Neuronal stem cell (in vitro differentiated cells): Measurements from ENCODE around the gene CHRNA1.

ENCODE experiments used
- DNase-seq: peaks from one replicate; pipeline ENCODE4 v3.0.0-alpha.2; 2013; ENCODE audit warnings: low spot score
- H2AFZ ChIP-seq: one replicate; pipeline ENCODE4 v1.6.1; 2013; ENCODE audit warnings: mild to moderate bottlenecking, low read length, inconsistent platforms
- H2AK5ac ChIP-seq: 2 replicates; pipeline ENCODE4 v1.6.1; 2013; ENCODE audit warnings: low read depth, mild to moderate bottlenecking, inconsistent platforms, low read length, moderate library complexity, mixed read lengths
- H2BK120ac ChIP-seq: 2 replicates; pipeline ENCODE4 v1.6.1; 2013; ENCODE audit warnings: low read depth, mild to moderate bottlenecking, inconsistent platforms, low read length, moderate library complexity, mixed read lengths
- H2BK12ac ChIP-seq: one replicate; pipeline ENCODE4 v1.6.1; 2013; ENCODE audit warnings: low read length, inconsistent platforms
- H2BK15ac ChIP-seq: 2 replicates; pipeline ENCODE4 v1.6.1; 2013; ENCODE audit warnings: mild to moderate bottlenecking, low read length, inconsistent platforms, mixed read lengths
- H2BK5ac ChIP-seq: one replicate; pipeline ENCODE4 v1.6.1; 2013; ENCODE audit warnings: inconsistent platforms, mild to moderate bottlenecking, low read length, moderate library complexity
- H3K14ac ChIP-seq: one replicate; pipeline ENCODE4 v1.6.1; 2013; ENCODE audit warnings: low read length, inconsistent platforms
- H3K18ac ChIP-seq: 2 replicates; pipeline ENCODE4 v1.6.1; 2013; ENCODE audit warnings: low read length, inconsistent platforms
- H3K23ac ChIP-seq: 2 replicates; pipeline ENCODE4 v1.6.1; 2013; ENCODE audit warnings: low read depth, mild to moderate bottlenecking, mixed read lengths, low read length, inconsistent platforms; ENCODE audit not compliant: poor library complexity
- H3K27ac ChIP-seq: replicated peaks from 3 replicates; pipeline ENCODE4 v1.5.1; 2013; ENCODE audit warnings: low read length, inconsistent platforms
- H3K27me3 ChIP-seq, 3 experiments: 2 replicates each; pipeline ENCODE4 v1.6.1; 2013; ENCODE audit warnings: low read length in 3 of 3, mild to moderate bottlenecking in 2 of 3, inconsistent platforms in 1 of 3, low read depth in 1 of 3, mixed read lengths in 1 of 3, moderate library complexity in 1 of 3; ENCODE audit not compliant: control insufficient read depth in 3 of 3, insufficient read depth in 3 of 3
- H3K36me3 ChIP-seq, 2 donors: replicated peaks in 1 of 2; 2 replicates each; pipeline ENCODE4 v1.6.1; 2013; ENCODE audit warnings: low read length in 2 of 2; ENCODE audit not compliant: control insufficient read depth in 2 of 2, insufficient read depth in 2 of 2
- H3K4ac ChIP-seq: 2 replicates; pipeline ENCODE4 v1.6.1; 2013; ENCODE audit warnings: inconsistent platforms, mild to moderate bottlenecking, low read length, moderate library complexity
- H3K4me1 ChIP-seq, 2 donors: 1 replicate in 1 of 2; 2 replicates in 1 of 2; pipeline ENCODE4 v1.6.1; 2013; ENCODE audit warnings: low read length in 2 of 2, low read depth in 1 of 2; ENCODE audit not compliant: control insufficient read depth in 2 of 2, insufficient read depth in 1 of 2
- H3K4me2 ChIP-seq: one replicate; pipeline ENCODE4 v1.6.1; 2013; ENCODE audit warnings: mild to moderate bottlenecking, low read length, inconsistent platforms; ENCODE audit not compliant: insufficient read depth, poor library complexity, severe bottlenecking
- H3K4me3 ChIP-seq, 2 donors: 2 replicates each; pipeline ENCODE4 v1.5.1; 2013; ENCODE audit warnings: low read length in 2 of 2, mild to moderate bottlenecking in 2 of 2, inconsistent platforms in 1 of 2, moderate library complexity in 1 of 2
- H3K79me1 ChIP-seq: one replicate; pipeline ENCODE4 v1.6.1; 2013; ENCODE audit warnings: low read depth, mild to moderate bottlenecking, inconsistent platforms, low read length, moderate library complexity
- H3K9ac ChIP-seq: one replicate; pipeline ENCODE4 v1.6.1; 2013; ENCODE audit warnings: mild to moderate bottlenecking, low read depth, low read length, inconsistent platforms; ENCODE audit not compliant: poor library complexity
- H3K9me3 ChIP-seq, 2 donors: replicated peaks in 1 of 2; 2 replicates each; pipeline versions ENCODE3 to v1.6.1; 2013; ENCODE audit warnings: low read length in 2 of 2, mild to moderate bottlenecking in 2 of 2, inconsistent platforms in 1 of 2, low read depth in 1 of 2, mixed read lengths in 1 of 2, moderate library complexity in 1 of 2; ENCODE audit not compliant: control insufficient read depth in 2 of 2, insufficient read depth in 1 of 2
- H4K8ac ChIP-seq: one replicate; pipeline ENCODE4 v1.6.1; 2013; ENCODE audit warnings: low read depth, mild to moderate bottlenecking, inconsistent platforms, low read length, moderate library complexity
- H4K91ac ChIP-seq: one replicate; pipeline ENCODE4 v1.6.1; 2013; ENCODE audit warnings: low read length, low read depth, mild to moderate bottlenecking, inconsistent platforms; ENCODE audit not compliant: poor library complexity
- WGBS, 2 donors: extraction: QIAGEN DNeasy Blood & Tissue Kit; methylation state at CpG; one replicate each; pipeline ENCODE4 v1.1.7; 2013; ENCODE audit warnings: missing lambda C conversion rate in 2 of 2, mixed read lengths in 1 of 2; ENCODE audit not compliant: insufficient read length in 2 of 2, insufficient replicate concordance in 1 of 2; ENCODE audit errors: extremely low coverage in 2 of 2; 5-methylcytosine and 5-hydroxymethylcytosine counted together

Gene CHRNA1

DNA sequence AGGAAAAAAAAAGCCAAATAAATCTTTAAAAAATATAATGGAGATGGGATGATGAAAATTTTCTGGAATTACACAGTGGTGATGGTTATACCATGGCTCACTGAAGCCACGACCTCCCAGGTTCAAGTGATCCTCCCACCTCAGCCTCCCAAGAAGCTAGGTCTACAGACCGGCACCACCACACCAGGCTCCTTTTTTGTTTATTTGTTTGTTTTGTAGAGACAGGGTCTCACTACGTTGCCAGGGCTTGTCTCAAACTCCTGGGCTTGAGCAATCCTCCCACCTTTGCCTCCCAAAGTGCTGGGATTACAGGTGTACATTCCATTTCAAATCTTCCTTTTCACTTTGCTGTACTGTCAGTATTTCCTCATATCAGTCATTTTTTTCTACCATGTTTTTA lies 61.7 kb downstream of the CHRNA1 start:
- H3K9me3 ChIP-seq, result no peaks in the 10 kb centered on the region
- no peak overlapping the region for H4K8ac ChIP-seq
- no peak overlapping the region for H3K4ac ChIP-seq
- H2AFZ ChIP-seq, result no peak overlapping the region
- H3K36me3 ChIP-seq, result no peaks in the 10 kb centered on the region
- no peak overlapping the region for H3K4me2 ChIP-seq
- no peak overlapping the region for H3K9ac ChIP-seq
- peaks cover 0 to 15% (median 0%) of the 10 kb centered on the region in 3 experiments for H3K27me3 ChIP-seq
- no peak for DNase-seq
- H2BK15ac ChIP-seq, result no peak overlapping the region
- no peak overlapping the region for H3K14ac ChIP-seq
- H2BK120ac ChIP-seq, result no peak overlapping the region
- no peaks in the 10 kb centered on the region for H3K4me1 ChIP-seq
- H3K18ac ChIP-seq, result no peak overlapping the region
- no peak overlapping the region for H2BK12ac ChIP-seq
- H3K27ac ChIP-seq, result no peak overlapping the region
- WGBS, 2 donors, result no CpG with 5 or more reads among the region's 3 CpGs
- no peak overlapping the region for H2BK5ac ChIP-seq
- H3K23ac ChIP-seq, result no peak overlapping the region
- H3K79me1 ChIP-seq, result no peaks in the 10 kb centered on the region
- H2AK5ac ChIP-seq, result no peak overlapping the region
- no peak overlapping the region for H4K91ac ChIP-seq
- no peak overlapping the region for H3K4me3 ChIP-seq

DNA sequence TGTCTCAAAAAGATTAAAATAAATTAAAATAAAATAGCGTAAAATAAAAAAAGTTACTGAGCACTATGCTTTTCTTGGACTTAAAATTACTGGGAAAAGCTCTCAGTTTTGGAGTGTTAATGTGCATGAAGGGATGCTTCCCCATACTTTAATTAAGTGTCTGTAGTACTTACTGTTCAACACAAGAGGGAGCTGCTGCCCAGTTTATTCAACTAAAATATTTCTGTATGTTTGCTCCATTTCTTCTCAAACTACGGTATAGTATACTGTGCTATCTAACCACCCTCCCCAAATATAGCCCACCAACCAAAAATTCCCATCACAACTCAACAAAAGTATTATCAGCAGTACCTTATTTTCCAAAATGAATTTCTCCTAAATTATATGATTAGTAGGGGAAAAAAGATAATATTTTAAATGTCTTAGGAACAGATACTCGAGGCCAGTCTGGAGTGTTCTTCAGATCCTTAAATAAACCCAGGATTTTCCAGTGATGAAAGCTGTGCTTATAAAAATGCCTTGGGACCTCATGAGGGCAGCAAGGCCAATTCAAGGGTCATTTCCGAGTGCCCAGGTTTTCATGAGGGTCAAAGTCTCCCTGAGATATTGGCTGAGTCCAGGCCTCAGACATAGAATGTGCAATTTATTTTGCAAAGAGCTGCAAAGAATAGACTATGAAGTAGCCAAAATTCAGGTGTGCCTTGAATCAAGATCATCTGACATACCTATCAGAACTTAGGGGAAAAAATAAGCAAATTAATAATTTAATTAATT lies 64.1 kb downstream of the CHRNA1 start:
- no peak overlapping the region for H2BK15ac ChIP-seq

More for the DNA sequence above, 64.1 kb downstream of the CHRNA1 start:
- H3K18ac ChIP-seq, result no peak overlapping the region
- H3K4me3 ChIP-seq, result no peak overlapping the region
- H3K27me3 ChIP-seq, result peaks cover 0 to 28% (median 0%) of the 10 kb centered on the region in 3 experiments
- DNase-seq, result peak; percentile 45
- WGBS, 2 donors, result no CpG with 5 or more reads among the region's 4 CpGs
- no peak overlapping the region for H2BK120ac ChIP-seq
- no peaks in the 10 kb centered on the region for H3K79me1 ChIP-seq
- no peaks in the 10 kb centered on the region for H3K9me3 ChIP-seq
- no peak overlapping the region for H3K4me2 ChIP-seq
- peak overlapping the region; percentile 25 for H2AFZ ChIP-seq
- no peak overlapping the region for H3K4ac ChIP-seq
- no peak overlapping the region for H2BK12ac ChIP-seq
- no peak overlapping the region for H4K8ac ChIP-seq
- no peak overlapping the region for H4K91ac ChIP-seq
- no peak overlapping the region for H3K23ac ChIP-seq
- no peaks in the 10 kb centered on the region for H3K36me3 ChIP-seq
- no peak overlapping the region for H3K9ac ChIP-seq
- H2BK5ac ChIP-seq, result no peak overlapping the region
- H2AK5ac ChIP-seq, result no peak overlapping the region
- H3K4me1 ChIP-seq, result no peaks in the 10 kb centered on the region
- H3K14ac ChIP-seq, result no peak overlapping the region
- H3K27ac ChIP-seq, result no peak overlapping the region
